Measurements from ENCODE around the gene XPO6.

GRCh38 chr16:28257256-28257655 is 45.5 kb upstream of the XPO6 start:
- TF ChIP-seq POLR2A (IDR thresholded peaks at IDR 0.05; ENCODE audit: low read depth, low read length) (no peak), POLR2AphosphoS5 (IDR thresholded peaks at IDR 0.05; ENCODE audit: low read depth, low read length) (no peak), SPI1 (IDR thresholded peaks at IDR 0.05; ENCODE audit: low read depth, low read length) (no peak)
